ENCODE data around the gene RPL3. TPM values are rescaled to one million over a fixed set of nuclear protein-coding genes. Genes with fewer than 3 reads are reported as not detected.

Gene RPL3
- total and polyA plus RNA-seq, 4 donors: 1,521 to 2,749 (median 1,961) TPM

DNA sequence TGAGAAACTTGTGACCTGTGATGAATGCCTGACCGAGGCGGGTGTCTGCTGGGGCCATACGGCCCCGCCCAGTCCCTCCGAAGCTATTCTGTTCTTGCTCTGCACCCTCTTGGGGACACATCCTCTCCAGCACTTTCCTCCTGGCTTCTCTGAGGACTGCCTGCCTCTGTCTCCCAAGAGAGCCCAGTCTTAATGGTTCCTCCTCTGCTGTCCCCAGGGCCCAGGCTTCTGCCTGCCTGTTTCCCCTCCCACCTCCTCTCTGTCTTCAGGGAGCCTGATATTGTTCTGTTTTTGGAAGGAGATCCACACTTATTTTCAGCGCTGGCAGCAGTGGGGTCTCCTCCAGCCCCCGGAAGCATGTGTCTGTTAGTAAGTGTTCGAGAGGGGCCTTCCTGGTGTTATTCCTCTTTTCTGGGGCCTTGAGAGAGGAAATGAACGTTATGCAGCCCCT is 49.1 kb upstream of the RPL3 start:
- peaks cover 0 to 3% (median 0%) of the 10 kb centered on the region in 4 donors for H3K36me3 ChIP-seq (ENCODE audit: control insufficient read depth in 4 of 4, insufficient read depth in 4 of 4, low read length in 4 of 4)
- H3K4me1 ChIP-seq (ENCODE audit: control insufficient read depth in 5 of 5, insufficient read depth in 5 of 5, low read length in 5 of 5): peaks cover 0 to 15% (median 6%) of the 10 kb centered on the region in 5 donors
- no peak for ATAC-seq (ENCODE audit: insufficient read depth, low FRiP score)
- 31 to 68% methylated on average over 9 of the region's 9 CpGs for WGBS, 2 donors
- H3K4me3 ChIP-seq: no peak overlapping the region
- no peak for DNase-seq
- H3K27me3 ChIP-seq (ENCODE audit: control insufficient read depth in 3 of 3, insufficient read depth in 3 of 3, low read length in 2 of 3): no peaks in the 10 kb centered on the region
- H3K27ac ChIP-seq (ENCODE audit: low read depth in 1 of 2, low read length in 1 of 2): no peak overlapping the region
- peaks cover 0 to 6% (median 0%) of the 10 kb centered on the region in 4 donors for H3K9me3 ChIP-seq (ENCODE audit: control insufficient read depth in 4 of 4, insufficient read depth in 3 of 4, low read length in 3 of 4)
- TF ChIP-seq, protein P1, sequence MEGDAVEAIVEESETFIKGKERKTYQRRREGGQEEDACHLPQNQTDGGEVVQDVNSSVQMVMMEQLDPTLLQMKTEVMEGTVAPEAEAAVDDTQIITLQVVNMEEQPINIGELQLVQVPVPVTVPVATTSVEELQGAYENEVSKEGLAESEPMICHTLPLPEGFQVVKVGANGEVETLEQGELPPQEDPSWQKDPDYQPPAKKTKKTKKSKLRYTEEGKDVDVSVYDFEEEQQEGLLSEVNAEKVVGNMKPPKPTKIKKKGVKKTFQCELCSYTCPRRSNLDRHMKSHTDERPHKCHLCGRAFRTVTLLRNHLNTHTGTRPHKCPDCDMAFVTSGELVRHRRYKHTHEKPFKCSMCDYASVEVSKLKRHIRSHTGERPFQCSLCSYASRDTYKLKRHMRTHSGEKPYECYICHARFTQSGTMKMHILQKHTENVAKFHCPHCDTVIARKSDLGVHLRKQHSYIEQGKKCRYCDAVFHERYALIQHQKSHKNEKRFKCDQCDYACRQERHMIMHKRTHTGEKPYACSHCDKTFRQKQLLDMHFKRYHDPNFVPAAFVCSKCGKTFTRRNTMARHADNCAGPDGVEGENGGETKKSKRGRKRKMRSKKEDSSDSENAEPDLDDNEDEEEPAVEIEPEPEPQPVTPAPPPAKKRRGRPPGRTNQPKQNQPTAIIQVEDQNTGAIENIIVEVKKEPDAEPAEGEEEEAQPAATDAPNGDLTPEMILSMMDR (IDR thresholded peaks at IDR 0.05; ENCODE audit: control extremely low read depth, extremely low read depth): no peak
- H3K9ac ChIP-seq (ENCODE audit: insufficient read depth in 1 of 2, low read length in 2 of 2): no peak overlapping the region

DNA sequence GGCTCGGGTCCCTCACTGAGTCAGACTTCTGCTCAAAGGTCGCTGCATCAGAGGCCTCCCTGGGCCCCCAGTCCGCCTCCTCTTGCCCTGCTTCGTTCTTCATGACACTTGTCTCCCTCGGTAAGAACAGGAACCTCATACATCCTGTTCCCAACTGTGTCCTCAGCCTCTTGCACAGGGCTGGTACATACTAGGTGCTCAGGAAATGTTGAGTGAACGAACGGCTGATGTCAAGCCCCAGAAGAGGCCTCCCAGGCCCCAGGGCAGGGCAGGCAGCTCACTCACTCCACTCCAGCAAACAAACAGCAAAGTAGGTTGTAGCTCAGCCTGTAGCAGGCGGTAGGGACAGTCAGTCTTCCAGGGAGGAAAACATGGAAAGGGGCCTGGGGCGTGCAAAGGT is 47.6 kb upstream of the RPL3 start:
- no peak for ATAC-seq (ENCODE audit: insufficient read depth, low FRiP score)
- peaks cover 0 to 6% (median 0%) of the 10 kb centered on the region in 4 donors for H3K9me3 ChIP-seq (ENCODE audit: control insufficient read depth in 4 of 4, insufficient read depth in 3 of 4, low read length in 3 of 4)
- H3K36me3 ChIP-seq (ENCODE audit: control insufficient read depth in 4 of 4, insufficient read depth in 4 of 4, low read length in 4 of 4): peaks cover 0 to 3% (median 0%) of the 10 kb centered on the region in 4 donors
- no peak for DNase-seq
- no peak overlapping the region for H3K9ac ChIP-seq (ENCODE audit: insufficient read depth in 1 of 2, low read length in 2 of 2)
- TF ChIP-seq, protein P1 (IDR thresholded peaks at IDR 0.05; ENCODE audit: control extremely low read depth, extremely low read depth): no peak
- H3K27ac ChIP-seq (ENCODE audit: low read depth in 1 of 2, low read length in 1 of 2): no peak overlapping the region
- H3K4me1 ChIP-seq (ENCODE audit: control insufficient read depth in 5 of 5, insufficient read depth in 5 of 5, low read length in 5 of 5): peaks cover 0 to 22% (median 6%) of the 10 kb centered on the region in 5 donors
- H3K27me3 ChIP-seq (ENCODE audit: control insufficient read depth in 3 of 3, insufficient read depth in 3 of 3, low read length in 2 of 3): no peaks in the 10 kb centered on the region
- H3K4me3 ChIP-seq: no peak overlapping the region
- 32 to 64% methylated on average over 9 of the region's 9 CpGs for WGBS, 2 donors

DNA sequence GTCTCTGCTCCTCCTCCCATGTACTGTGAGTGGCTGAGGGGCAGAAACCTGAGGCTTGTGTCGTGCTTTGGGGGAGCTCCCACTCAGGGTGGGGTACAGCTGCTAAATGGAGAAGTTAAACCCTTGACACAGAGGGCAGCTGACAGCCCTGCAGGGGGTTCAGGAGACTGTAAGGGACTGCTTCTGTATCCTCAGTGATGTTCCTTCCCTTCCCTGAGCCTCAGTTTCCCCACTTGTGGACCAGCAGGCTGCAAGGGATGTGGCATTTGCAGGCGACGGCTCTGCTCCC is 46.0 kb upstream of the RPL3 start:
- Histone ChIP-seq H3K27ac (ENCODE audit: low read depth in 1 of 2, low read length in 1 of 2) (no peak overlapping the region), H3K4me1 (ENCODE audit: control insufficient read depth in 5 of 5, insufficient read depth in 5 of 5, low read length in 5 of 5) (peaks cover 0 to 22% (median 6%) of the 10 kb centered on the region in 5 donors), H3K9ac (ENCODE audit: insufficient read depth in 1 of 2, low read length in 2 of 2) (no peak overlapping the region), H3K9me3 (ENCODE audit: control insufficient read depth in 4 of 4, insufficient read depth in 3 of 4, low read length in 3 of 4) (no peaks in the 10 kb centered on the region), H3K36me3 (ENCODE audit: control insufficient read depth in 4 of 4, insufficient read depth in 4 of 4, low read length in 4 of 4) (no peaks in the 10 kb centered on the region), H3K4me3 (no peak overlapping the region), H3K27me3 (ENCODE audit: control insufficient read depth in 3 of 3, insufficient read depth in 3 of 3, low read length in 2 of 3) (no peaks in the 10 kb centered on the region)
- TF ChIP-seq, protein P1 (IDR thresholded peaks at IDR 0.05; ENCODE audit: control extremely low read depth, extremely low read depth): no peak
- ATAC-seq (ENCODE audit: insufficient read depth, low FRiP score) (no peak), DNase-seq (no peak)
- 48 to 69% methylated on average over 3 of the region's 3 CpGs for WGBS, 2 donors

Measured in lung (tissue), 12 donors.